ENCODE data around the gene PSMG4. TPM values are rescaled to one million over a fixed set of nuclear protein-coding genes. Genes with fewer than 3 reads are reported as not detected.

PSMG4 gene
- polyA plus RNA-seq, 2 of the 4 experiments (the other 2 are of a cell fraction), result 15.0 to 21.9 TPM

DNA sequence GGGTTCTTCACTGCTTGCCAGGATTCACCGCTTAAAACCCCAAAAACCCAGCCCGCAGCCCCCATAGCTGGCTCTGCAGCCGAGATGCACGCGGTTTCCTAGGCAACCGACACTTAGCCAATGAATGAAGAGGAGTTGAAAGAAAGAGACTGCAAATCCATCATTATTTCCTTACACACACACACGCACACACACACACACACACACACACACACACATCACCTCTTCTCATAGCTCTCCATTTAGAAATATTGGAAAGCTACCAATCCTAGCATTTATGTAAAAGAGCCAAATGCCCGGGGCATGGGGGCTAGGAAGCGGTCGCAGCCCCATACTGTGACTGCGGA is 27.9 kb upstream of the PSMG4 start:
- no peak for FAIRE-seq
- Histone ChIP-seq H3K4me3 (peak overlapping the region; percentile 91), H3K4me1 (peaks cover 11% of the 10 kb centered on the region; the same call in 2 of the 3 replicates), H3K27ac (peak overlapping the region; percentile 89 to 96), H3K9me3 (no peaks in the 10 kb centered on the region), H3K4me2 (peak overlapping the region; percentile 68)
- TF ChIP-seq JUN (IDR thresholded peaks at IDR 0.05), result no peak
- TF ChIP-seq HOXB13 (CRISPR knock-in tag; IDR thresholded peaks at IDR 0.05; ENCODE audit: low read depth), result no peak
- no peak for TF ChIP-seq TFCP2L1 (CRISPR knock-in tag; IDR thresholded peaks at IDR 0.05)
- TF ChIP-seq, protein P1, sequence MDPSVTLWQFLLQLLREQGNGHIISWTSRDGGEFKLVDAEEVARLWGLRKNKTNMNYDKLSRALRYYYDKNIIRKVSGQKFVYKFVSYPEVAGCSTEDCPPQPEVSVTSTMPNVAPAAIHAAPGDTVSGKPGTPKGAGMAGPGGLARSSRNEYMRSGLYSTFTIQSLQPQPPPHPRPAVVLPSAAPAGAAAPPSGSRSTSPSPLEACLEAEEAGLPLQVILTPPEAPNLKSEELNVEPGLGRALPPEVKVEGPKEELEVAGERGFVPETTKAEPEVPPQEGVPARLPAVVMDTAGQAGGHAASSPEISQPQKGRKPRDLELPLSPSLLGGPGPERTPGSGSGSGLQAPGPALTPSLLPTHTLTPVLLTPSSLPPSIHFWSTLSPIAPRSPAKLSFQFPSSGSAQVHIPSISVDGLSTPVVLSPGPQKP (IDR thresholded peaks at IDR 0.05; ENCODE audit: low read depth, low read length), result no peak
- no peak for TF ChIP-seq MAZ (IDR thresholded peaks at IDR 0.05; ENCODE audit: borderline replicate concordance, low read depth, low read length)
- no peak for TF ChIP-seq ESRRA (IDR thresholded peaks at IDR 0.05; ENCODE audit: borderline replicate concordance, low read length)
- no peak for TF ChIP-seq NR3C1 (IDR thresholded peaks at IDR 0.05)
- no peak for TF ChIP-seq RCOR1 (IDR thresholded peaks at IDR 0.05; ENCODE audit: low read depth, low read length)
- no peak for TF ChIP-seq ZC3H11A (IDR thresholded peaks at IDR 0.05)
- TF ChIP-seq, protein P2, sequence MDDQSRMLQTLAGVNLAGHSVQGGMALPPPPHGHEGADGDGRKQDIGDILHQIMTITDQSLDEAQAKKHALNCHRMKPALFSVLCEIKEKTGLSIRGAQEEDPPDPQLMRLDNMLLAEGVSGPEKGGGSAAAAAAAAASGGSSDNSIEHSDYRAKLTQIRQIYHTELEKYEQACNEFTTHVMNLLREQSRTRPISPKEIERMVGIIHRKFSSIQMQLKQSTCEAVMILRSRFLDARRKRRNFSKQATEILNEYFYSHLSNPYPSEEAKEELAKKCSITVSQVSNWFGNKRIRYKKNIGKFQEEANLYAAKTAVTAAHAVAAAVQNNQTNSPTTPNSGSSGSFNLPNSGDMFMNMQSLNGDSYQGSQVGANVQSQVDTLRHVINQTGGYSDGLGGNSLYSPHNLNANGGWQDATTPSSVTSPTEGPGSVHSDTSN (IDR thresholded peaks at IDR 0.05), result no peak
- no peak for TF ChIP-seq GATA3 (IDR thresholded peaks at IDR 0.05; ENCODE audit: borderline replicate concordance)
- no peak for TF ChIP-seq MYC (IDR thresholded peaks at IDR 0.05; ENCODE audit: borderline replicate concordance, low read length)
- TF ChIP-seq, protein P3, sequence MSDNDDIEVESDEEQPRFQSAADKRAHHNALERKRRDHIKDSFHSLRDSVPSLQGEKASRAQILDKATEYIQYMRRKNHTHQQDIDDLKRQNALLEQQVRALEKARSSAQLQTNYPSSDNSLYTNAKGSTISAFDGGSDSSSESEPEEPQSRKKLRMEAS (IDR thresholded peaks at IDR 0.05), result no peak
- TF ChIP-seq POLR2AphosphoS2 (conservative IDR thresholded peaks at IDR 0.05; ENCODE audit: low read length), result no peak
- TF ChIP-seq MAFK (IDR thresholded peaks at IDR 0.05; ENCODE audit: partially characterized antibody), result no peak
- TF ChIP-seq CHD4 (IDR thresholded peaks at IDR 0.05; ENCODE audit: borderline replicate concordance), result no peak
- no peak for TF ChIP-seq EHMT2 (IDR thresholded peaks at IDR 0.05; ENCODE audit: low read depth)
- no peak for TF ChIP-seq SMC3 (IDR thresholded peaks at IDR 0.05)
- TF ChIP-seq, protein P4, sequence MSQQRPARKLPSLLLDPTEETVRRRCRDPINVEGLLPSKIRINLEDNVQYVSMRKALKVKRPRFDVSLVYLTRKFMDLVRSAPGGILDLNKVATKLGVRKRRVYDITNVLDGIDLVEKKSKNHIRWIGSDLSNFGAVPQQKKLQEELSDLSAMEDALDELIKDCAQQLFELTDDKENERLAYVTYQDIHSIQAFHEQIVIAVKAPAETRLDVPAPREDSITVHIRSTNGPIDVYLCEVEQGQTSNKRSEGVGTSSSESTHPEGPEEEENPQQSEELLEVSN (IDR thresholded peaks at IDR 0.05; ENCODE audit: borderline replicate concordance, low read depth), result no peak
- WGBS (ENCODE audit: missing lambda C conversion rate), result 4% methylated on average over 11 of the region's 11 CpGs
- ATAC-seq, result peak; percentile 27 to 40
- DNase-seq (ENCODE audit: low read depth in 1 of 2, low spot score in 1 of 2), result peak in 1 of 2 experiments; percentile 55
- ChIA-PET CTCF (interaction anchor here (0.9 to 1.7 kb wide), 4 partner anchors 11 to 104 kb away, joined by 3 to 6 read pairs (median 4); no protein-coding TSS in a partner anchor), POLR2A (interaction anchor here (0.6 to 1.7 kb wide), 9 partner anchors 17 to 167 kb away, joined by 3 to 8 read pairs (median 4); partner anchors contain the start of genes BPHL and TUBB2A)

DNA sequence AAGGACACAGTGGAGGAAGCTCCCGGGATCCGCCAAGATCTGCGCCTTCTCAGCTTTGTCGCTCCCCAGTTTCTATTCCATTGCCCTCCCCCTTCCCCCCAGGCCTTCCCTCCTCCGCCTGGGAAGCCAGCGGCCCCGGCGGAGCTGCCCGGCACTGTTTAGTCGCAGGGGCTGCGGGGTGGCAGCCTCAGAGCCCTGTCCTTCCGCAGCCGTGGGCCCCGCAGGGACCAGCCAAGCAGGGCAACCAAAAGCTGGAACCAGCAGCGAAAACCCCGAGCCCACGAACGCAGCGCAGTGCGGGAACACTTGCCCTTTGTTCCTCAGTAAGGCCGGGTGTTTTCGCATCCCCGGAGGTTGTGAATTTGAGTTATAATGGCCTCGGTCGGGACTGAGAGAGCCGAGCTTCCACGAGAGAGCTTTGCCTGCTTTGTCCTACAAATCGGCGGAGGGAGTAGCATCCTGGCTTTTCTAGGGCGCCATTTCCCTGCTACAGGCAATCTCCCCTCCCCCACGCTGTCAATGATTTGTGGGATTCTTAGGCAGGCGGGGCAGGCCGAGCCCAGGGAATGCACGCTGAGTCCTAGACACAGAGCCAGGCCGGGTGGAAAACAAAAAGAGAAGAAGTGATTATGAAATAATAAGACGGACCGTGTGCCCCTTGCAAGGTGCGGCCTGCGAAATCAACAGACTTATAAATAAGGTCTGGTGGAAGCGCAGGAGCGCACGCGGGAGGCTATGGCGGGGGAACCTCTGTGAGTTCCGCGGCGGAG is 27.3 kb upstream of the PSMG4 start:
- ChIA-PET CTCF (interaction anchor here (0.8 to 2.3 kb wide), 6 partner anchors 12 to 105 kb away, joined by 3 to 6 read pairs (median 4); no protein-coding TSS in a partner anchor), POLR2A (interaction anchor here (0.6 to 1.7 kb wide), 10 partner anchors 16 to 168 kb away, joined by 3 to 8 read pairs (median 4); partner anchors contain the start of genes BPHL and TUBB2A)
- Histone ChIP-seq H3K27ac (peak overlapping the region; percentile 89 to 96), H3K4me1 (peaks cover 9% of the 10 kb centered on the region; the same call in 2 of the 3 replicates), H3K4me2 (peak overlapping the region; percentile 68), H3K9me3 (no peaks in the 10 kb centered on the region), H3K4me3 (peak overlapping the region; percentile 91)
- peak; percentile 81 to 87 for ATAC-seq
- 0 out of 2 replicates have a peak, but pooled peaks have one; percentile 42 for TF ChIP-seq KDM5A (IDR thresholded peaks at IDR 0.05)
- 0 out of 2 replicates have a peak, but pooled peaks have one; percentile 58 for TF ChIP-seq PHF8 (IDR thresholded peaks at IDR 0.05; ENCODE audit: borderline replicate concordance, low read depth)
- TF ChIP-seq, protein P2 (IDR thresholded peaks at IDR 0.05), result 0 out of 2 replicates have a peak, but pooled peaks have one; percentile 13
- no peak for TF ChIP-seq RCOR1 (IDR thresholded peaks at IDR 0.05; ENCODE audit: low read depth, low read length)
- TF ChIP-seq, protein P3 (IDR thresholded peaks at IDR 0.05), result peak; percentile 77
- peak; percentile 45 for TF ChIP-seq POLR2A (IDR thresholded peaks at IDR 0.05; ENCODE audit: low read length)
- TF ChIP-seq SMC3 (IDR thresholded peaks at IDR 0.05), result 0 out of 3 replicates have a peak, but pooled peaks have one; percentile 5
- TF ChIP-seq HOXA7 (CRISPR knock-in tag; IDR thresholded peaks at IDR 0.05), result no peak
- peak in 1 of 2 experiments; percentile 18; a peak in 1 of 5 replicates for TF ChIP-seq RAD21 (conservative IDR thresholded peaks at IDR 0.05 in 1 of 2, IDR thresholded peaks at IDR 0.05 in 1 of 2)
- TF ChIP-seq, protein P5, sequence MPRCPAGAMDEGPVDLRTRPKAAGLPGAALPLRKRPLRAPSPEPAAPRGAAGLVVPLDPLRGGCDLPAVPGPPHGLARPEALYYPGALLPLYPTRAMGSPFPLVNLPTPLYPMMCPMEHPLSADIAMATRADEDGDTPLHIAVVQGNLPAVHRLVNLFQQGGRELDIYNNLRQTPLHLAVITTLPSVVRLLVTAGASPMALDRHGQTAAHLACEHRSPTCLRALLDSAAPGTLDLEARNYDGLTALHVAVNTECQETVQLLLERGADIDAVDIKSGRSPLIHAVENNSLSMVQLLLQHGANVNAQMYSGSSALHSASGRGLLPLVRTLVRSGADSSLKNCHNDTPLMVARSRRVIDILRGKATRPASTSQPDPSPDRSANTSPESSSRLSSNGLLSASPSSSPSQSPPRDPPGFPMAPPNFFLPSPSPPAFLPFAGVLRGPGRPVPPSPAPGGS (IDR thresholded peaks at IDR 0.05), result no peak
- 0% methylated on average over 22 of the region's 47 CpGs for WGBS (ENCODE audit: missing lambda C conversion rate)
- FAIRE-seq, result no peak
- DNase-seq (ENCODE audit: low read depth in 1 of 2, low spot score in 1 of 2), result peak; percentile 62 to 85

All from A549 (cell line).